GM23248 (cell line): ENCODE data around the gene WDR64. TPM values are rescaled to one million over a fixed set of nuclear protein-coding genes. Genes with fewer than 3 reads are reported as not detected.

Experiments used
- DNase-seq: peaks from one replicate; pipeline ENCODE4 v3.0.0-alpha.2; 2015
- H2AFZ ChIP-seq: fragments of 200-600 bp; sonication (generic); 2 replicates; pipeline ENCODE4 v1.6.1; 2016; ENCODE audit warnings: antibody characterized with exemption
- H3F3A ChIP-seq: fragments of 200-600 bp; sonication (generic); 2 replicates; pipeline ENCODE4 v1.6.1; 2016; ENCODE audit warnings: mild to moderate bottlenecking, antibody characterized with exemption, mixed run types; ENCODE audit not compliant: insufficient read depth
- H3K27ac ChIP-seq: fragments of 200-600 bp; sonication (generic); 2 replicates; pipeline ENCODE4 v1.5.1; 2016; ENCODE audit warnings: mild to moderate bottlenecking
- H3K27me3 ChIP-seq: fragments of 200-600 bp; sonication (generic); replicated peaks from 2 replicates; pipeline ENCODE4 v1.6.1; 2016; ENCODE audit warnings: mild to moderate bottlenecking; ENCODE audit not compliant: insufficient read depth
- H3K36me3 ChIP-seq: fragments of 200-600 bp; sonication (generic); 2 replicates; pipeline ENCODE4 v1.6.1; 2016; ENCODE audit warnings: low read depth, mild to moderate bottlenecking
- H3K4me1 ChIP-seq: fragments of 200-600 bp; sonication (generic); 2 replicates; pipeline ENCODE4 v1.6.1; 2016; ENCODE audit warnings: mild to moderate bottlenecking; ENCODE audit not compliant: insufficient read depth
- H3K4me2 ChIP-seq: fragments of 200-600 bp; sonication (generic); one replicate; pipeline ENCODE4 v1.6.1; 2016; ENCODE audit warnings: mild to moderate bottlenecking; ENCODE audit not compliant: unreplicated experiment
- H3K4me3 ChIP-seq: fragments of 200-600 bp; sonication (generic); 2 replicates; pipeline ENCODE4 v1.5.1; 2016; ENCODE audit warnings: mild to moderate bottlenecking
- H3K79me2 ChIP-seq: fragments of 200-600 bp; sonication (generic); 2 replicates; pipeline ENCODE4 v1.6.1; 2016; ENCODE audit warnings: mild to moderate bottlenecking; ENCODE audit not compliant: insufficient read depth
- H3K9ac ChIP-seq: fragments of 200-600 bp; sonication (generic); 2 replicates; pipeline ENCODE4 v1.6.1; 2016; ENCODE audit warnings: mild to moderate bottlenecking
- H3K9me2 ChIP-seq: fragments of 200-600 bp; sonication (generic); 2 replicates; pipeline ENCODE4 v1.6.1; 2016; ENCODE audit warnings: mixed run types, mild to moderate bottlenecking, moderate library complexity; ENCODE audit not compliant: insufficient read depth
- H3K9me3 ChIP-seq: fragments of 200-600 bp; sonication (generic); one replicate; pipeline ENCODE4 v1.6.1; 2017; ENCODE audit warnings: low read depth
- H4K20me1 ChIP-seq: fragments of 200-600 bp; sonication (generic); 2 replicates; pipeline ENCODE4 v1.6.0; 2016; ENCODE audit not compliant: insufficient read depth
- EZH2 ChIP-seq: fragments of 200-600 bp; sonication (generic); IDR thresholded peaks from 2 replicates; pipeline ENCODE4 v1.6.1; 2018; ENCODE audit warnings: antibody characterized with exemption, mild to moderate bottlenecking; ENCODE audit not compliant: insufficient read depth, poor library complexity, severe bottlenecking
- EZH2phosphoT487 ChIP-seq: fragments of 200-600 bp; sonication (generic); IDR thresholded peaks from 2 replicates; pipeline ENCODE4 v1.6.1; 2018; ENCODE audit warnings: antibody characterized with exemption, moderate library complexity, mild to moderate bottlenecking, low read depth; ENCODE audit not compliant: insufficient read depth
- WGBS, 2 experiments: methylation state at CpG; one replicate each; pipeline ENCODE4 v1.1.6; 2015 to 2017; ENCODE audit warnings: low lambda C conversion rate in 2 of 2, low coverage in 1 of 2; ENCODE audit errors: missing lambda C conversion rate in 2 of 2; 5-methylcytosine and 5-hydroxymethylcytosine counted together
- in situ Hi-C: fragments of 300-500 bp; cut with MboI; formaldehyde crosslinking; loops from 2 replicates; pipeline ENCODE4 v1.15.0; 2020
- polyA plus RNA-seq: library from polyadenylated mRNA; unstranded; fragments of >200 nt; fragmentation: Nextera tagmentation; extraction: Ambion mirVana; gene quantifications from 2 replicates; pipeline ENCODE4 v1.2.1, GENCODE V29; 2016
- total RNA-seq: library from RNA; depleted of rRNA; stranded (reverse); fragments of >200 nt; shearing (Covaris generic); gene quantifications from 2 replicates; pipeline ENCODE4 v1.2.3, GENCODE V29; 2014

The WDR64 gene
- total and polyA plus RNA-seq, 2 experiments from 2014 or later, result not detected

DNA sequence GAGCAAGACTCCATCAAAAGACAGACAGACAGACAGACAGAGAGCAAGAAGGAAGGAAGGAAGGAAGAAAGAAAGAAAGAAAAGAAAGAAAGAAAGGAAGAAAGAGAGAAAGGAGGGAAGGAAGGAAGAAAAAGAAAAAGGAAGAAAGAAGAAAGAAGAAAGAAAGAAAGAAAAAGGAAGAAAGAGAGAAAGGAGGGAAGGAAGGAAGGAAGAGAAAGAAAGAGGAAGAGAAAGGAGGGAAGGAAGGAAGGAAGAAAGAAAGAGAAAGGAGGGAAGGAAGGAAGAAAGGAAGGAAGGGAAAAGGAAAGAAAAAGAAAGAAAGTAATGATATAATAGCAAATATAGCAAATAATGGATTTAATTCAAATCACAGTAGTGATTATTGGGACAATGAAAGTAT lies 44.6 kb upstream of the WDR64 start:
- H3K9me3 ChIP-seq, result no peaks in the 10 kb centered on the region
- H3K79me2 ChIP-seq, result no peaks in the 10 kb centered on the region
- in situ Hi-C loops, result loop anchor here (25.0 kb wide), 1 partner anchor 380 kb away; the partner anchor contains the start of gene MAP1LC3C
- no peak overlapping the region for H3K27ac ChIP-seq
- H3K4me1 ChIP-seq, result peaks cover 15% of the 10 kb centered on the region
- no peak overlapping the region for H3K9ac ChIP-seq
- peaks cover 17% of the 10 kb centered on the region; the same call in 1 of the 2 replicates for H3F3A ChIP-seq
- H4K20me1 ChIP-seq, result no peaks in the 10 kb centered on the region
- no peak for TF ChIP-seq EZH2phosphoT487
- TF ChIP-seq EZH2, result no peak
- no peak overlapping the region for H3K4me2 ChIP-seq
- H2AFZ ChIP-seq, result no peak overlapping the region
- no peak for DNase-seq
- no peak overlapping the region for H3K4me3 ChIP-seq
- H3K9me2 ChIP-seq, result no peaks in the 10 kb centered on the region
- no peaks in the 10 kb centered on the region for H3K36me3 ChIP-seq
- H3K27me3 ChIP-seq, result no peaks in the 10 kb centered on the region

DNA sequence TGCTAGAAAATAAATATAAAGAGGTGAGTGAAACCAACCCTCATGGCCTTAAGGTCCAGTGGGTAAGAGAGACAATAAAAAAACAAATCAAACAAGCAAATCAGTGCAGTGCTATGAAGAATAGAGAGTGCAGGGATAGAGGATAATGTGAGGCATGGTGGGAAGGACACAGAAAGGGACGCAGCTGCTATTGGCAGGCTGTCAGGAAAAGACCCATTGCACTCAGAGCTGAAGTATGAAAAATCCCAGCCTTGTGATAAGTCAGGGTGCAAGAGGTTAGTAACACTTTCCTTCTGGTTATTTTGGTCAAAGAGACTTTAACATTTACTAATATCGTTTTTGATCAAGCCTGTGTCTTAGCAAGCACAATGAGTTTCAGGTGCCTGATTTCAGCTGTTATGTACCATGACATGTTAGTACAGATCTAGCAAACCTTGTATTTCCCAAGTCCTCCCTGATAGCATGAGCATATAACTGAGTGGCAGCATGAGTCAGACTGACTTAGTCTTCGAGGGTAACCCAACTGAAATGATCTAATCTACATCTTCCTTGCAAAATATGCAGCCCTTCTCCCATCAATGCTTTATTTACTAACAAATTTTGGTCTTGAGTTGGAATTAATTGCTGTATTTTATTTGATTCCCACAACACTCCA lies 43.6 kb upstream of the WDR64 start:
- H3F3A ChIP-seq, result peaks cover 14% of the 10 kb centered on the region; the same call in 1 of the 2 replicates
- no peaks in the 10 kb centered on the region for H3K9me2 ChIP-seq
- in situ Hi-C loops, result loop anchor here (25.0 kb wide), 1 partner anchor 379 kb away; the partner anchor contains the start of gene MAP1LC3C
- peak; percentile 58 for DNase-seq
- H3K27ac ChIP-seq, result no peak overlapping the region
- no peaks in the 10 kb centered on the region for H4K20me1 ChIP-seq
- 10 to 15% methylated on average over 3 of the region's 3 CpGs for WGBS, 2 experiments
- H3K36me3 ChIP-seq, result no peaks in the 10 kb centered on the region
- no peak overlapping the region for H3K4me2 ChIP-seq
- no peaks in the 10 kb centered on the region for H3K79me2 ChIP-seq
- H3K4me3 ChIP-seq, result no peak overlapping the region
- H3K4me1 ChIP-seq, result peaks cover 20% of the 10 kb centered on the region
- H3K9ac ChIP-seq, result no peak overlapping the region
- H3K27me3 ChIP-seq, result no peaks in the 10 kb centered on the region
- TF ChIP-seq EZH2phosphoT487, result no peak
- TF ChIP-seq EZH2, result no peak
- H2AFZ ChIP-seq, result no peak overlapping the region
- no peaks in the 10 kb centered on the region for H3K9me3 ChIP-seq

DNA sequence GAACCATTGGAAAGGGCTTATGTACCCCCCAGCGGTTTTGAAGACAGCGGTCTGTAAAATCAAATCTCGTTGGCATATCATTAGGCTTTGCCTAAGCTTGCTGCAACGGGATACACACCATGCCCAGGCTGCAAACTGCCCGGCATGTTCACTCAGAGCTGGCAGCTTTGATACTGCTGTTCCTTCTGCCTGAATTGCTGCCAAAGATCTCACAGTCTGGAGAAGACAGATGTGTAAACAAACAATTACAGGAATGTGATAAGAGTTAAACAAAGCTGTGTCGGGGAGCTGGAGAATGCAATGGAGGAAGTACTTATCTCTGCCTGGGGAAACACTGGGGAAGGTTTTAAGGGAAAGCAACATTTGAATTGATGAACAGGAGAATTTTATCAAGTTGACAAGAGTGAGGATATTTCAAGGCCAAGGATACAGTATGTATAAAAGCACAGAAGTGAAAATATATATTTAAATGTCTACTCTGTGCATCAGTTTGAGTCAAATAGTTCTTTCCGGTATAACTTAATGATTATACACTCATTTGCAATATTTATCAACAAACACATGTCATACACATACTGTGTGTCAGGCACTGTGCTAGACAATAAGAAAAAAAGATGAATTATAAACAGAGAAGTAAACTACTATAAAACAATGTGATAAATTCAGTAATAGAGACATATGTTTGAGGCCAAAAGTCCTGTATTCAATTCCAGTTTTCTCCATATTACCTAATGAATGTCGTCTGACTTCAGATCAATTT lies 41.8 kb upstream of the WDR64 start:
- H2AFZ ChIP-seq, result no peak overlapping the region
- in situ Hi-C loops, result loop anchor here (10.0 to 25.0 kb wide), 2 partner anchors 225 to 377 kb away; partner anchors contain the start of gene MAP1LC3C
- H3K4me2 ChIP-seq, result no peak overlapping the region
- TF ChIP-seq EZH2phosphoT487 (no peak), EZH2 (no peak)
- H3F3A ChIP-seq, result peaks cover 9% of the 10 kb centered on the region; the same call in 1 of the 2 replicates
- no peaks in the 10 kb centered on the region for H3K27me3 ChIP-seq
- no peaks in the 10 kb centered on the region for H3K9me3 ChIP-seq
- 52 to 54% methylated on average over 8 of the region's 8 CpGs for WGBS, 2 experiments
- peaks cover 20% of the 10 kb centered on the region for H3K4me1 ChIP-seq
- no peaks in the 10 kb centered on the region for H3K79me2 ChIP-seq
- H3K9ac ChIP-seq, result no peak overlapping the region
- no peaks in the 10 kb centered on the region for H4K20me1 ChIP-seq
- H3K4me3 ChIP-seq, result no peak overlapping the region
- no peaks in the 10 kb centered on the region for H3K9me2 ChIP-seq
- no peak overlapping the region for H3K27ac ChIP-seq
- no peaks in the 10 kb centered on the region for H3K36me3 ChIP-seq
- no peak for DNase-seq

DNA sequence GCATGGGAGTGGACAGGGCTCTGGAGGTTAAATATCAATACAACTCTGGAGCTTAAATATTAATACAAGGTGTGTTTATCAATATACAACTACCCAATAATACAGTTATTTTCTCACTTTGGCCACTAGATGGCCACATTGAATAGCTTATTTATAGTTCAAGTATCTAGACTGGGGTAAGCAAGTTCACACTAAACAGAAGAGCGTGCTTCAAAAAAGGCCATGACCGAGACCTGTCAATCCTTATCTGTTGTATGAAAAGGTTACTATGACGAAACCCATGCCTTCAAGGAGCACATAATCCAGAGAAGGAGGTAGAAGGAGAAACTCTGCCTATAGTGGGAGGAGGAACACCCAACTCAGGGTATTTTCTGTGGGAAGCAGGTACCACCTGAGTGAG lies 41.0 kb upstream of the WDR64 start:
- Histone ChIP-seq H3K27ac (no peak overlapping the region), H3K4me3 (no peak overlapping the region), H3K4me1 (peaks cover 20% of the 10 kb centered on the region), H3K9me2 (no peaks in the 10 kb centered on the region), H3K79me2 (no peaks in the 10 kb centered on the region), H2AFZ (no peak overlapping the region), H3K36me3 (no peaks in the 10 kb centered on the region), H4K20me1 (no peaks in the 10 kb centered on the region), H3K9ac (no peak overlapping the region), H3K9me3 (no peaks in the 10 kb centered on the region), H3K27me3 (no peaks in the 10 kb centered on the region), H3F3A (peaks cover 9% of the 10 kb centered on the region; the same call in 1 of the 2 replicates), H3K4me2 (no peak overlapping the region)
- WGBS, 2 experiments, result 3 to 11% methylated on average over 3 of the region's 3 CpGs
- peak; percentile 69 for DNase-seq
- in situ Hi-C loops, result loop anchor here (10.0 to 25.0 kb wide), 2 partner anchors 224 to 376 kb away; partner anchors contain the start of gene MAP1LC3C
- TF ChIP-seq EZH2phosphoT487 (no peak), EZH2 (no peak)
